Panc1 (cell line): ENCODE measurements around the gene PGBD1. TPM values are rescaled to one million over a fixed set of nuclear protein-coding genes. Genes with fewer than 3 reads are reported as not detected.

ENCODE experiments used
- ATAC-seq: fragments of 200-7000 bp; cut with Tn5 transposase; 2 replicates; pipeline ENCODE4 v1.9.1; 2020; ENCODE audit warnings: mild to moderate bottlenecking, moderate library complexity
- BruUV-seq: library from RNA; stranded (reverse); fragments of 400-500 nt; replicated peaks from 2 replicates; lab custom pipeline; 2021; lab: Mats Ljungman, UMichigan
- CTCF ChIA-PET: fragments of 300-600 bp; sonication (Branson Sonifier 250); formaldehyde crosslinking; loops from one replicate; lab custom pipeline; 2022; ENCODE audit warnings: antibody characterized with exemption; lab: Charles Lee
- POLR2A ChIA-PET: fragments of 300-600 bp; sonication (Branson Sonifier 250); formaldehyde crosslinking; loops from one replicate; lab custom pipeline; 2022; ENCODE audit warnings: antibody characterized with exemption; lab: Charles Lee
- DNase-seq: peaks from one replicate; pipeline ENCODE4 v3.0.0-alpha.2; 2010; ENCODE audit warnings: low read depth, low spot score
- H3K27ac ChIP-seq: 2 replicates; pipeline ENCODE4 v1.5.1; 2011; ENCODE audit warnings: mild to moderate bottlenecking, low read length, inconsistent platforms
- H3K27me3 ChIP-seq: fragments of 200-500 bp; sonication (Bioruptor generic); 2 replicates; pipeline ENCODE4 v1.6.0; 2014; ENCODE audit warnings: low read length, inconsistent platforms; ENCODE audit not compliant: control insufficient read depth, insufficient read depth
- H3K36me3 ChIP-seq: fragments of 200-500 bp; sonication (Bioruptor generic); 2 replicates; pipeline ENCODE4 v1.5.1; 2014; ENCODE audit warnings: inconsistent platforms, mild to moderate bottlenecking, low read length, moderate library complexity; ENCODE audit not compliant: control insufficient read depth, insufficient read depth
- H3K4me1 ChIP-seq: 2 replicates; pipeline ENCODE4 v1.5.1; 2011; ENCODE audit warnings: inconsistent platforms, mild to moderate bottlenecking, low read length, moderate library complexity; ENCODE audit not compliant: control insufficient read depth, insufficient read depth
- H3K4me3 ChIP-seq, 2 experiments: 2 replicates each; pipeline ENCODE4 v1.5.1; 2011 to 2012; ENCODE audit warnings: low read depth in 2 of 2, low read length in 2 of 2, mild to moderate bottlenecking in 2 of 2, inconsistent platforms in 1 of 2, moderate library complexity in 1 of 2
- H3K9me3 ChIP-seq: fragments of 200-500 bp; sonication (Bioruptor generic); 2 replicates; pipeline ENCODE4 v1.5.1; 2014; ENCODE audit warnings: low read depth, mild to moderate bottlenecking, inconsistent platforms, low read length, moderate library complexity; ENCODE audit not compliant: control insufficient read depth, insufficient read depth
- CTCF ChIP-seq: fragments of 450-650 bp; IDR thresholded peaks from 2 replicates; pipeline ENCODE4 v1.5.1; 2017; ENCODE audit warnings: mild to moderate bottlenecking
- POLR2AphosphoS5 ChIP-seq: IDR thresholded peaks from 2 replicates; pipeline ENCODE4 v1.6.1; 2012; ENCODE audit warnings: mild to moderate bottlenecking, low read depth, low read length, moderate library complexity
- REST ChIP-seq, 2 experiments: IDR thresholded peaks; 2 replicates each; pipeline ENCODE4 v1.6.1; 2011 to 2012; ENCODE audit warnings: low read depth in 2 of 2, control low read depth in 1 of 2, low read length in 1 of 2, mild to moderate bottlenecking in 1 of 2, moderate library complexity in 1 of 2; ENCODE audit not compliant: insufficient read depth in 1 of 2
- SIN3A ChIP-seq: IDR thresholded peaks from 2 replicates; pipeline ENCODE4 v1.6.1; 2012; ENCODE audit warnings: low read depth, mild to moderate bottlenecking, low read length, moderate library complexity, borderline replicate concordance; ENCODE audit not compliant: insufficient read depth
- TCF7L2 ChIP-seq: IDR thresholded peaks from 2 replicates; pipeline ENCODE4 v1.6.1; 2011; ENCODE audit warnings: mild to moderate bottlenecking, low read depth, low read length, inconsistent platforms
- in situ Hi-C: cut with HindIII; loops from 2 replicates; pipeline ENCODE4 v1.10.0; 2016; ENCODE audit warnings: low sequenced_read_pairs, low pct_unique_long_range_greater_than_20kb
- intact Hi-C: fragments of 100-400 bp; cut with micrococcal nuclease; formaldehyde crosslinking; loops from one replicate; pipeline ENCODE4 v1.10.0; 2022; ENCODE audit not compliant: unreplicated experiment
- total RNA-seq: library from RNA; stranded (reverse); gene quantifications from one replicate; pipeline ENCODE4 v1.2.1, GENCODE V29; 2021; ENCODE audit not compliant: unreplicated experiment

The PGBD1 gene
- total RNA-seq, 1 experiment from 2014 or later: 7.6 TPM

GRCh38 chr6:28349344-28349891 is 68.0 kb downstream of the PGBD1 start:
- ChIA-PET POLR2A (interaction anchor here (0.7 to 0.9 kb wide), 2 partner anchors 10 to 13 kb away, joined by 6 to 8 read pairs; partner anchors contain the start of gene ZSCAN31), CTCF (no interaction called here)
- intact Hi-C loops: no loop called here
- peaks cover 2% of the 10 kb centered on the region; the same call in 1 of the 2 replicates for H3K36me3 ChIP-seq
- no peaks in the 10 kb centered on the region for H3K27me3 ChIP-seq
- no peaks in the 10 kb centered on the region for H3K9me3 ChIP-seq
- no TSS peak for BruUV-seq
- no peak for DNase-seq
- ATAC-seq: no peak
- TF ChIP-seq REST (IDR thresholded peaks at IDR 0.05; ENCODE audit: insufficient read depth in 1 of 2, low read depth in 2 of 2, low read length in 1 of 2): no peak
- TF ChIP-seq SIN3A: no peak
- TF ChIP-seq CTCF: no peak
- TF ChIP-seq POLR2AphosphoS5: no peak
- no peak for TF ChIP-seq TCF7L2
- peak overlapping the region; percentile 73 to 75 for H3K4me3 ChIP-seq
- H3K27ac ChIP-seq: peak overlapping the region; percentile 93
- peaks cover 20% of the 10 kb centered on the region for H3K4me1 ChIP-seq
- in situ Hi-C loops: no loop called here

GRCh38 chr6:28349892-28350737 is 68.7 kb downstream of the PGBD1 start, which contains the start of gene ZKSCAN3:
Gene ZKSCAN3 (plus strand): TSS chr6:28349947. CDS start chr6:28359587, 9,640 bp downstream.
- H3K27me3 ChIP-seq: no peaks in the 10 kb centered on the region
- ATAC-seq (peak; percentile 92), DNase-seq (no peak)
- H3K36me3 ChIP-seq: peaks cover 2% of the 10 kb centered on the region; the same call in 1 of the 2 replicates
- H3K9me3 ChIP-seq: no peaks in the 10 kb centered on the region
- intact Hi-C loops: loop anchor here (5.0 to 10.0 kb wide), 3 partner anchors 83 to 445 kb away; partner anchors contain the start of gene ZSCAN26
- BruUV-seq: TSS peak; percentile 87
- CTCF ChIA-PET: no interaction called here
- peak within 1 kb of the TSS; percentile 73 to 75 for H3K4me3 ChIP-seq
- in situ Hi-C loops: no loop called here
- H3K4me1 ChIP-seq: peaks cover 27% of the 10 kb centered on the region
- TF ChIP-seq POLR2AphosphoS5: peak; percentile 84
- TF ChIP-seq SIN3A: peak; percentile 76; the same call in 1 of the 2 replicates
- no peak for TF ChIP-seq REST (IDR thresholded peaks at IDR 0.05; ENCODE audit: insufficient read depth in 1 of 2, low read depth in 2 of 2, low read length in 1 of 2)
- no peak for TF ChIP-seq TCF7L2
- H3K27ac ChIP-seq: peak within 1 kb of the TSS; percentile 93
- POLR2A ChIA-PET: interaction anchor here (0.7 to 0.9 kb wide), 2 partner anchors 9 to 14 kb away, joined by 6 to 8 read pairs; partner anchors contain the start of gene ZSCAN31
